HG02973 (cell line): ENCODE measurements around the gene UCMA.

ENCODE experiments used
- ATAC-seq: cut with Tn5 transposase; IDR thresholded peaks from one replicate; pipeline ENCODE4 v1.9.1; 2021; ENCODE audit warnings: moderate library complexity; ENCODE audit not compliant: unreplicated experiment

Gene UCMA

GRCh38 chr10:13189961-13190360 is 44.2 kb downstream of the UCMA start:
- ATAC-seq, result no peak

- no peak for ATAC-seq
Measured at GRCh38 chr10:13188593-13188992, 45.6 kb downstream of the UCMA start.

- no peak for ATAC-seq
Measured at GRCh38 chr10:13187135-13187534, 47.0 kb downstream of the UCMA start.

GRCh38 chr10:13184730-13185514 is 49.3 kb downstream of the UCMA start:
- no peak for ATAC-seq

GRCh38 chr10:13184276-13184675 is 49.9 kb downstream of the UCMA start:
- no peak for ATAC-seq

- ATAC-seq, result no peak
Measured at GRCh38 chr10:13183625-13184024, 50.5 kb downstream of the UCMA start.

- no peak for ATAC-seq
Measured at GRCh38 chr10:13182424-13182823, 51.8 kb downstream of the UCMA start.

- ATAC-seq, result no peak
Measured at GRCh38 chr10:13180788-13181187, 53.4 kb downstream of the UCMA start.

- no peak for ATAC-seq
Measured at GRCh38 chr10:13173616-13174015, 60.6 kb downstream of the UCMA start.
